MM.1S (cell line): ENCODE measurements around the gene TMEM207.

Source experiments
- CTCF ChIP-seq: fragments of 300-600 bp; sonication (generic); IDR thresholded peaks from 2 replicates; pipeline ENCODE4 v1.5.1; 2016; ENCODE audit warnings: antibody characterized with exemption, low read length, mixed read lengths
- EZH2 ChIP-seq: fragments of 300-600 bp; sonication (generic); optimal IDR thresholded peaks from 2 replicates; pipeline ENCODE3; 2017; ENCODE audit warnings: low read depth, mild to moderate bottlenecking, antibody characterized with exemption, low read length, mixed read lengths
- EZH2phosphoT487 ChIP-seq: fragments of 300-600 bp; sonication (generic); IDR thresholded peaks from 2 replicates; pipeline ENCODE4 v1.6.1; 2018; ENCODE audit warnings: antibody characterized with exemption, low read length

- TF ChIP-seq EZH2 = no peak
- TF ChIP-seq CTCF = no peak
- TF ChIP-seq EZH2phosphoT487 = no peak
Measured at GRCh38 chr3:190446573-190447279, 3.0 kb downstream of the TMEM207 start.
